ENCODE results near the gene BTBD7.

GRCh38 chr14:93219103-93219726 is 113.6 kb downstream of the BTBD7 start:
- TF ChIP-seq POLR2A (IDR thresholded peaks at IDR 0.05): no peak
- no peak for TF ChIP-seq CTCF (IDR thresholded peaks at IDR 0.05)
